ENCODE results near the gene BIN1.

Gene BIN1

DNA sequence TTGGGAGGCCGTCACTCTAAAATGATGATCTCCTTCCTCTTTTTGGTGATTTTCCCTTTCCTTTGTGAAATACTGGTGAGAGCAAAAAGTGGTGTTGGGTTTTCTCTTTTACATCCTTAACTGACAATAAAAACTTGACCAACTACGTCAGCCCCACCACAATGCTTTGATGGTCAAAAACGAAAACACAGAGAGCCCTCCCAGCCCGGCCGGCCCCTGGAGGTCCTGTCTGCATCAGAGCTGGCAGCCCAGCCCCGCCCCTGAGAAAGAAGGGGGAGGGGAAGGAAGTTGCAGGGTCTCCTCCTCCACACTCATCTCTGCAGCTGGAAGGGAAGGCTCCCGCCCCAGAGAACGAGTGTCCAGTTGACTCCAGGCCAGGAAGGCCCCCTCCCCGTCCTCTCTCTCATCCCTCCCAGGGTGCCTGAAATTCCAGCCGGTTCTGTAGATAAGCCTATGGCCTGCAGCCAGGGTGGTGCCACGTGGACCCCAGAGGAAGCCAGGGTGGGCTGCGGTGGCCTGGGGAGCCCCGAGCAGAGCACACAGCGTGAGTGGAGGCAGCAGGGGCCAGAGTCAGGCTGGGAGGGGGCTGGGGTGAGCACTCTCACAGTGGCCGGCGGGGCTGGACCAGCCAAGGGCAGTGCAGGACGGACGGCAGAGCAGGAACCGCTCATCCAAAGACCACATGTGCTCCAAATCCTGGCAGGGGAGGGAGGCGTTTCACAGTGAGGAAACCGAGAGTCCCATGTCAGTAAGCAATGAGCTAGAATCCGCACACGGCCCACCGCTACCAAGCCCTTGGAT, 19.8 kb downstream of the BIN1 start:
- peaks cover 10% of the 10 kb centered on the region for H3K36me3 Mint-ChIP-seq (ENCODE audit: low read depth)
- TF ChIP-seq, protein P1, sequence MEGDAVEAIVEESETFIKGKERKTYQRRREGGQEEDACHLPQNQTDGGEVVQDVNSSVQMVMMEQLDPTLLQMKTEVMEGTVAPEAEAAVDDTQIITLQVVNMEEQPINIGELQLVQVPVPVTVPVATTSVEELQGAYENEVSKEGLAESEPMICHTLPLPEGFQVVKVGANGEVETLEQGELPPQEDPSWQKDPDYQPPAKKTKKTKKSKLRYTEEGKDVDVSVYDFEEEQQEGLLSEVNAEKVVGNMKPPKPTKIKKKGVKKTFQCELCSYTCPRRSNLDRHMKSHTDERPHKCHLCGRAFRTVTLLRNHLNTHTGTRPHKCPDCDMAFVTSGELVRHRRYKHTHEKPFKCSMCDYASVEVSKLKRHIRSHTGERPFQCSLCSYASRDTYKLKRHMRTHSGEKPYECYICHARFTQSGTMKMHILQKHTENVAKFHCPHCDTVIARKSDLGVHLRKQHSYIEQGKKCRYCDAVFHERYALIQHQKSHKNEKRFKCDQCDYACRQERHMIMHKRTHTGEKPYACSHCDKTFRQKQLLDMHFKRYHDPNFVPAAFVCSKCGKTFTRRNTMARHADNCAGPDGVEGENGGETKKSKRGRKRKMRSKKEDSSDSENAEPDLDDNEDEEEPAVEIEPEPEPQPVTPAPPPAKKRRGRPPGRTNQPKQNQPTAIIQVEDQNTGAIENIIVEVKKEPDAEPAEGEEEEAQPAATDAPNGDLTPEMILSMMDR (IDR thresholded peaks at IDR 0.05; ENCODE audit: unreplicated experiment in 3 of 3), result no peak
- no peaks in the 10 kb centered on the region for H3K27me3 Mint-ChIP-seq (ENCODE audit: low read depth)
- peak overlapping the region; percentile 99 to 100 (median 100) for H3K27ac Mint-ChIP-seq
- H3K4me3 Mint-ChIP-seq, result peak overlapping the region; percentile 71 to 82 (median 72)
- no peaks in the 10 kb centered on the region for H3K9me3 Mint-ChIP-seq
- H3K4me1 Mint-ChIP-seq, result peaks cover 83% of the 10 kb centered on the region

- Mint-ChIP-seq H3K27ac (peak overlapping the region; percentile 93 to 100 (median 96)), H3K4me3 (peak overlapping the region; percentile 47 to 78 (median 77)), H3K36me3 (ENCODE audit: low read depth) (peaks cover 10% of the 10 kb centered on the region), H3K27me3 (ENCODE audit: low read depth) (no peaks in the 10 kb centered on the region), H3K9me3 (no peaks in the 10 kb centered on the region), H3K4me1 (peaks cover 83% of the 10 kb centered on the region)
- TF ChIP-seq, protein P1 (IDR thresholded peaks at IDR 0.05; ENCODE audit: unreplicated experiment in 3 of 3), result no peak
These were observed 21.7 kb downstream of the BIN1 start for GRCh38 chr2:127085317-127085681.

DNA sequence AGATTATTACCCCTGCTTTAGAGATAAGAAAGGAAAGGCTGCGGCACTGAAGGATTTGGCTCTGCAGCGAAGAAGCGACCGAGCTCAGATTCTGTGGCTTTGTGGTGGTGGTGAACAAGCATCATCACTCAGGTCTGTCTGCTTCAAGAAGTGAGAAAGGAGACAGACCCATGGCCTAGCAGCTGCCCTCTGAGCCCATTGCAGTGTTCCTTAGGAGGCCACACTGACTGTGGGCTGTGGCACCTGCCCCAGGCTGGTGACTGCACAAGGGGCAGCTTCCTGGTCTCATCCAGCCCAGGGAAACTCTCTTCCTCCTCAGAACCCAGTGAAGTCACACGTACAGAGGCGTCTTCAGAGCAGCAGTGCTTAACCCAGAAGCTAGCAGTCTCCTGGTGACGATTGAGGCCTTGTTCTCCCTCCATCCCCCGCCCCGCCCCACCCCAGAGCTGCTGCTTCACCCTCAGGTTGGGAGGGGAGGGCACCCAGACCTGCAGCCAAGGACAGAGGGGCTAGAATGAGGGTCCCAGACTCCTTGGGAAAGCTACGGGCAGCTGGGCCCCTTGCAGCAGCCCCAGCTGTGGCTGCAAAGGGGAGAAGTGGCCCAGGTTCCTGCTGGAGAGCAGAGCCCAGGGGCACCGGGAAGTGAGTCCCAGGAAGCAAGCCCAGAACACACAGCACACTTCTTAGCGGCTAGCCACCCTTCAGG, 22.2 kb downstream of the BIN1 start:
- Mint-ChIP-seq H3K27ac (peak overlapping the region; percentile 93 to 100 (median 96)), H3K4me1 (peaks cover 83% of the 10 kb centered on the region), H3K27me3 (ENCODE audit: low read depth) (no peaks in the 10 kb centered on the region), H3K9me3 (no peaks in the 10 kb centered on the region), H3K4me3 (peak overlapping the region in 2 of 3 experiments; percentile 77 to 78), H3K36me3 (ENCODE audit: low read depth) (peaks cover 10% of the 10 kb centered on the region)
- TF ChIP-seq, protein P1 (IDR thresholded peaks at IDR 0.05; ENCODE audit: unreplicated experiment in 3 of 3), result no peak

- TF ChIP-seq, protein P1 (IDR thresholded peaks at IDR 0.05; ENCODE audit: unreplicated experiment in 3 of 3), result no peak
- Mint-ChIP-seq H3K9me3 (no peaks in the 10 kb centered on the region), H3K36me3 (ENCODE audit: low read depth) (peaks cover 10% of the 10 kb centered on the region), H3K4me1 (peaks cover 90% of the 10 kb centered on the region), H3K4me3 (peak overlapping the region in 2 of 3 experiments; percentile 53 to 65), H3K27ac (peak overlapping the region; percentile 83 to 100 (median 95)), H3K27me3 (ENCODE audit: low read depth) (no peaks in the 10 kb centered on the region)
These were observed 23.0 kb downstream of the BIN1 start for GRCh38 chr2:127083819-127084503.

DNA sequence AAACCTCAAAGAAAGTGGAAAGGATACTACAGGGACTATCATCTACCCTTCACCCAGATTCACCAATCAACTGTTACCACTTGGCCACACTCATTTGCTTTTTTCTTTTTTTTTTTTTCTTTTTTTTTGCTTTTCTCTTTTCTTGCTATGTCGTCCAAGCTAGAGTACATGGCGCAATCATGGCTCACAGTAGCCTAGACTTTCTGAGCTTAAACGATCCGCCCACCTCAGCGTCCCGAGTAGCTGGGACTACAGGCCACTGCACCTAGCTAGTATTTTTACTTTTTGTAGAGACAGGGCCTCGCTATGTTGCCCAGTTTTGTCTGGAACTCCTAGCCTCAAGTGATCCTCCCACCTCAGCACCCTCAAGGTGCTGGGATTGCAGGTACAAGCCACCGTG, 24.0 kb downstream of the BIN1 start:
- H3K27ac Mint-ChIP-seq, result peak overlapping the region; percentile 83 to 100 (median 95)
- peaks cover 90% of the 10 kb centered on the region for H3K4me1 Mint-ChIP-seq
- TF ChIP-seq, protein P1 (IDR thresholded peaks at IDR 0.05; ENCODE audit: unreplicated experiment in 3 of 3), result no peak
- peaks cover 10% of the 10 kb centered on the region for H3K36me3 Mint-ChIP-seq (ENCODE audit: low read depth)
- peak overlapping the region; percentile 19 to 65 (median 52) for H3K4me3 Mint-ChIP-seq
- H3K27me3 Mint-ChIP-seq (ENCODE audit: low read depth), result no peaks in the 10 kb centered on the region
- no peaks in the 10 kb centered on the region for H3K9me3 Mint-ChIP-seq

Data from nephron (organoid).